Measurements from ENCODE around the gene COX20. TPM values are rescaled to one million over a fixed set of nuclear protein-coding genes. Genes with fewer than 3 reads are reported as not detected.
"Not testable (repeated sequence)": the region's sequence is repeated elsewhere in the genome, so short reads cannot be mapped to it uniquely, and the experiment has no call there.

The COX20 gene, protein sequence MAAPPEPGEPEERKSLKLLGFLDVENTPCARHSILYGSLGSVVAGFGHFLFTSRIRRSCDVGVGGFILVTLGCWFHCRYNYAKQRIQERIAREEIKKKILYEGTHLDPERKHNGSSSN
- 10 to 100 TPM; 29.8 to 32.9 TPM for total RNA-seq

DNA sequence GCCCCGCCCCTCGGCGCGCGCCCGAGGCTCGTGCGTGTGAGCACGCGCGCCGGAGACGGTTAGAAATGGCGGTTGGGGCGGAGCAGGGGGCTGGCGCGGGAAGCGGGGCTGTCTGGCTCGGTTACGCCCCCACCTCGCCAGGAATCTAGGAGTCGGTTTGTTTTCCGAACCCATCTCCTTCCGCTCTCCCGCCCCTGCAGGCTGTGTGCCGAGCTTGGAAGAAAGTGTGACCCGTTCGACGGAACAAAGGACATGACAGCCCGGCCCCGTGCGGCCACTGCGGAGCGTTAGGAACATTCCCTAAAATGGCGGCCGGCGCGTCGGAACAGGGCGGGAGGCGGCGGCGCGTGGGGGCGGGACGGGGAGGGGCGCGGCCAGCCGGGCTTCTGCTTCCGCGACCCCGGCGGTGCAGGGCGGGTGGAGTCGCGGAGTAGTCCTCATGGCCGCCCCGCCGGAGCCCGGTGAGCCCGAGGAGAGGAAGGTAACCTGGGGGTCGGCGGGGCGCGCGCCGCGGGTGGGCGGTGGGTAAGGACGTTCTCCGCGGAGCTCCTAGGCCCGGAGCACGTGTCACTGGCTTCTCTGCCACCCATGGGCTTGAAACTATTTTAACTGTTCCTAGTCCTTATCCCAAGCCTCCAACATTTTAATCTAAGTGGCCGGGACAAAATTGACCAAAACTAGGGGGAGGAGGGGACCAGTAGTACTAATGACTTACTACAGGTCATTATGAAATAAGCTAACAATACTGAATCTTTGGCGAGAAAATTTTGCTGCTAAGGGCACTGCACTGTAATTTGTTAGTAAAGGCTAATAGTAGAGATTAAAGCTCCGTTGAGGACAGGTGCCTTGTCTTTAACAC, at the start of gene COX20:
TSS of gene COX20 (plus strand) at position 383 of the 859 bp plus-strand sequence. CDS start at position 440, 57 bp downstream.
- H3K4me3 Mint-ChIP-seq: peak within 1 kb of the TSS; percentile 84
- ChIA-PET POLR2A (interaction anchor here (0.5 to 1.8 kb wide), 7 partner anchors 11 to 1580 kb away, joined by 3 to 9 read pairs (median 4); partner anchors contain the start of genes HNRNPU and SDCCAG8), CTCF (interaction anchor here (0.7 to 10.5 kb wide), 12 partner anchors 9 to 231 kb away, joined by 3 to 76 read pairs (median 5); partner anchors contain the start of gene HNRNPU)
- no peaks in the 10 kb centered on the region for H3K9me3 Mint-ChIP-seq
- peaks cover 39% of the 10 kb centered on the region for H3K36me3 Mint-ChIP-seq (ENCODE audit: low read depth)
- peak within 1 kb of the TSS; percentile 100 for H3K27ac Mint-ChIP-seq
- H3K27me3 Mint-ChIP-seq: no peaks in the 10 kb centered on the region
- peak; percentile 87 for DNase-seq
- peaks cover 50% of the 10 kb centered on the region for H3K4me1 Mint-ChIP-seq

DNA sequence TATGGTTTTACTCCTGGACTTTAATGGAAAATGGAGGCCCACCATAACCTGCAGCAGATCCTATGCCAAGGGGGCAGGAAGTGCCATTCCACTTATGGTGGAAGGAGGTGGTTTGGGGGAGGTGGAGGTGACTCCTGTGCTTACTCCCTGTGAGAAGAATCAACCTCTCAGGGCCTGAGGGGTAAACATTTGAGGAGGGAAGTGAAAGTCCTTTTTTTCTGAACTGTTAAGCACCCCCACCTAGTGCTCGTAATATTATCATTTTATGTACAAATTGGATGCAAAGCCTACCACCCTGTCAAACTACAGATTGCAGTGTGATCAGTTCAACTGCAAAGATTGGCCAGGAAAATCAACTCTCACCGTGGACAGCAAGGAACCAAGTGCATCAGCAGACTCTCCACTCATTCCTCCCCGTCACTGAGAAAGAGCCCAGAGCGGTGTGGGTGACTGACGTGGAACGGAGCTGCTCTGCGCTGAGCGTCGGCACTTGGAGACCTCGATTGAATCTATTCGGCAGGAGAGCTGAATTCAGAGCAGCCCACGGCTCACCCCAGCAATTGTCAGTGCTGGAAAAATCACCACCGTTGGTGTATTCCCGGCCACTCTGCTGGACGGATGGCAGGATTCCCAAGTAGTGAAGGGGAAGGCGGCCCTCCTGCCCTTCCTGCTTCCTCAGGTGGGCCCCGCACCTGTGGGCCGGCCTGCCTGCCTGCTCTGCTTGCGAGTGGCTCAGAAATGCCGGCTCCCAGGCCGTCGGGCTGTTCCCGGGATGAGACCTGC, 46.8 kb upstream of the COX20 start:
- no peak for DNase-seq
- no peaks in the 10 kb centered on the region for H3K36me3 Mint-ChIP-seq (ENCODE audit: low read depth)
- no peak overlapping the region for H3K4me3 Mint-ChIP-seq
- no peaks in the 10 kb centered on the region for H3K9me3 Mint-ChIP-seq
- no peaks in the 10 kb centered on the region for H3K4me1 Mint-ChIP-seq
- H3K27ac Mint-ChIP-seq: no peak overlapping the region
- ChIA-PET CTCF (interaction anchor here (0.7 kb wide), 1 partner anchor 1701 kb away, joined by 3 read pairs; no protein-coding TSS in a partner anchor), POLR2A (no interaction called here)
- no peaks in the 10 kb centered on the region for H3K27me3 Mint-ChIP-seq

- POLR2A ChIA-PET: no interaction called here
- no peak overlapping the region for H3K4me3 Mint-ChIP-seq
- no peaks in the 10 kb centered on the region for H3K4me1 Mint-ChIP-seq
- DNase-seq: no peak
- H3K27me3 Mint-ChIP-seq: no peaks in the 10 kb centered on the region
- H3K36me3 Mint-ChIP-seq (ENCODE audit: low read depth): no peaks in the 10 kb centered on the region
- H3K9me3 Mint-ChIP-seq: no peaks in the 10 kb centered on the region
- no peak overlapping the region for H3K27ac Mint-ChIP-seq
- CTCF ChIA-PET: no interaction called here
These were observed 46.2 kb upstream of the COX20 start for GRCh38 chr1:244789276-244789580.

DNA sequence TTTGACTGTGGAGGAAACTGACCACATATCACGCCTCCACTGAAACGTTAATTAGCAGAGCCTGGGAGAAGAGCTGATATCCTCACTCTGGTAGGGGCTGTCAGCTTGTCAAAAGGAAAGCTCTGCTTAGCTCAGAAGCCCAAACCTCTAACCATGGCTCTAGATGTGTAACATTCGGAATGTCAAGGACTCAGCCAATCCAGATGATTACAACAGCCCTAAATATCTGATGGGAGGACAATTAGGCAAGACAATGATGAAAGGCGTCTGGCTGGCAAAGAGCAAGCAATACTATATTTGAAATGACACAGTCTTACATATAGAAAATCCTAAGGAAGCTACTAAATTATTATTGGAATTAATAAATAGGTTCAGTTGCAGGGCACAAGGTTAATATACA, 45.7 kb upstream of the COX20 start:
- Mint-ChIP-seq H3K27me3 (no peaks in the 10 kb centered on the region), H3K4me3 (no peak overlapping the region), H3K36me3 (ENCODE audit: low read depth) (no peaks in the 10 kb centered on the region), H3K27ac (no peak overlapping the region), H3K4me1 (no peaks in the 10 kb centered on the region), H3K9me3 (no peaks in the 10 kb centered on the region)
- ChIA-PET POLR2A (no interaction called here), CTCF (interaction anchor here (1.2 kb wide), 1 partner anchor 18 kb away, joined by 3 read pairs; no protein-coding TSS in a partner anchor)
- no peak for DNase-seq

- no peaks in the 10 kb centered on the region for H3K27me3 Mint-ChIP-seq
- H3K36me3 Mint-ChIP-seq (ENCODE audit: low read depth): no peaks in the 10 kb centered on the region
- no peak overlapping the region for H3K27ac Mint-ChIP-seq
- ChIA-PET POLR2A (no interaction called here), CTCF (no interaction called here)
- no peak for DNase-seq
- H3K4me3 Mint-ChIP-seq: no peak overlapping the region
- no peaks in the 10 kb centered on the region for H3K4me1 Mint-ChIP-seq
- H3K9me3 Mint-ChIP-seq: no peaks in the 10 kb centered on the region
These were observed 44.4 kb upstream of the COX20 start for GRCh38 chr1:244791061-244791460.

GRCh38 chr1:244792188-244792850, 43.1 kb upstream of the COX20 start:
- H3K4me1 Mint-ChIP-seq: no peaks in the 10 kb centered on the region
- no peaks in the 10 kb centered on the region for H3K36me3 Mint-ChIP-seq (ENCODE audit: low read depth)

GRCh38 chr1:244794071-244794470, 41.4 kb upstream of the COX20 start:
- Mint-ChIP-seq H3K27ac (no peak overlapping the region), H3K36me3 (ENCODE audit: low read depth) (no peaks in the 10 kb centered on the region), H3K27me3 (no peaks in the 10 kb centered on the region), H3K4me1 (no peaks in the 10 kb centered on the region), H3K9me3 (no peaks in the 10 kb centered on the region), H3K4me3 (no peak overlapping the region)
- CTCF ChIA-PET: interaction anchor here (0.7 kb wide), 1 partner anchor 191 kb away, joined by 4 read pairs; no protein-coding TSS in a partner anchor
- POLR2A ChIA-PET: no interaction called here
- no peak for DNase-seq

More at GRCh38 chr1:244792188-244792850, 43.1 kb upstream of the COX20 start:
- DNase-seq: no peak
- Mint-ChIP-seq H3K9me3 (no peaks in the 10 kb centered on the region), H3K4me3 (no peak overlapping the region), H3K27ac (no peak overlapping the region), H3K27me3 (no peaks in the 10 kb centered on the region)
- POLR2A ChIA-PET: no interaction called here
- CTCF ChIA-PET: interaction anchor here (0.7 kb wide), 1 partner anchor 192 kb away, joined by 3 read pairs; no protein-coding TSS in a partner anchor

- H3K9me3 Mint-ChIP-seq; H3K4me1 Mint-ChIP-seq; DNase-seq; H3K27me3 Mint-ChIP-seq; H3K4me3 Mint-ChIP-seq; H3K27ac Mint-ChIP-seq; POLR2A ChIA-PET; H3K36me3 Mint-ChIP-seq (ENCODE audit: low read depth): not testable (repeated sequence)
- CTCF ChIA-PET: interaction anchor here (1.6 kb wide), 1 partner anchor 191 kb away, joined by 5 read pairs; no protein-coding TSS in a partner anchor
These were observed 40.9 kb upstream of the COX20 start for GRCh38 chr1:244794516-244794915.

DNA sequence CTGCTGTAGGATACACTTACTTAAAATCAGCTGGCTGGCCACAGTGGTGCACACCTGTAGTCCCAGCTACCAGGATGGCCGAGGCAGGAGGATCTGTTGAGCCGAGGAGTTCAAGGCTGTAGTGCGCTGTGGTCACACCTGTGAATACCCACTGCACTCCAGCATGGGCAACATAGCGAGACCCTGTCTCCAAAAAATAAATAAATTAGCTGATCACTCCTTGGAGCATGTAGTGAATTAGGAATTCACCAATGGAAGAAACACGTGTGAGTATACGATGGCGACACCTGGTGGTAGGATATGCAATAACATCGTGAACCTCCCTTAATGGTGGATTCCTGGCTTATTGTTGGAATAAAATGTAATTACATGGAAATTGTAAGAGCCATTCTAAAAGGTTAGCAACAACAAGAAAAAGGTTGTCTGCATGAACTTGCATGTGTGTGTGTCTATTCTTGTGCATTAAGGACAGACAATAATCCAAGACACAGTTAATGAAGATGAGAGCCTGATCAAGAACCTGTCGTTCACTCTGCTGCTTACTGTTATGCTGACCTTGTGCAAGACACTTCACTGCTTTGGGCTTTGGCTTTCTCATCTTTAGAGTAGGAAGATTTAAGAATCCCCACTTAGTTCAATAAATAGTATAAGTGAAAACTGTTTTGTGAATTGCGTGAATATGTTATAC, 38.6 kb upstream of the COX20 start:
- Mint-ChIP-seq H3K27me3 (no peaks in the 10 kb centered on the region), H3K4me1 (no peaks in the 10 kb centered on the region), H3K36me3 (ENCODE audit: low read depth) (no peaks in the 10 kb centered on the region), H3K27ac (no peak overlapping the region), H3K4me3 (no peak overlapping the region), H3K9me3 (no peaks in the 10 kb centered on the region)
- ChIA-PET CTCF (interaction anchor here (0.6 to 4.0 kb wide), 3 partner anchors 34 to 197 kb away, joined by 4 to 22 read pairs (median 5); no protein-coding TSS in a partner anchor), POLR2A (no interaction called here)
- DNase-seq: peak; percentile 61

- no peak overlapping the region for H3K4me3 Mint-ChIP-seq
- no peak for DNase-seq
These were observed 34.6 kb upstream of the COX20 start for GRCh38 chr1:244800821-244801220.

GRCh38 chr1:244801246-244801645, 34.2 kb upstream of the COX20 start:
- H3K27me3 Mint-ChIP-seq: no peaks in the 10 kb centered on the region
- H3K36me3 Mint-ChIP-seq (ENCODE audit: low read depth): no peaks in the 10 kb centered on the region
- ChIA-PET CTCF (interaction anchor here (0.6 to 2.1 kb wide), 9 partner anchors 13 to 243 kb away, joined by 3 to 10 read pairs (median 3); no protein-coding TSS in a partner anchor), POLR2A (interaction anchor here (0.7 kb wide), 1 partner anchor 34 kb away, joined by 3 read pairs; no protein-coding TSS in a partner anchor)
- H3K9me3 Mint-ChIP-seq: no peaks in the 10 kb centered on the region
- H3K27ac Mint-ChIP-seq: no peak overlapping the region
- H3K4me1 Mint-ChIP-seq: no peaks in the 10 kb centered on the region
- peak; percentile 57 for DNase-seq
- no peak overlapping the region for H3K4me3 Mint-ChIP-seq

More at GRCh38 chr1:244800821-244801220, 34.6 kb upstream of the COX20 start:
- Mint-ChIP-seq H3K36me3 (ENCODE audit: low read depth) (no peaks in the 10 kb centered on the region), H3K27ac (no peak overlapping the region), H3K4me1 (no peaks in the 10 kb centered on the region), H3K27me3 (no peaks in the 10 kb centered on the region), H3K9me3 (no peaks in the 10 kb centered on the region)
- ChIA-PET CTCF (interaction anchor here (0.9 to 2.1 kb wide), 6 partner anchors 13 to 244 kb away, joined by 3 to 10 read pairs (median 4); no protein-coding TSS in a partner anchor), POLR2A (no interaction called here)

GRCh38 chr1:244802041-244802440, 33.4 kb upstream of the COX20 start:
- H3K4me3 Mint-ChIP-seq: no peak overlapping the region
- DNase-seq: no peak
- no peaks in the 10 kb centered on the region for H3K4me1 Mint-ChIP-seq
- H3K9me3 Mint-ChIP-seq: no peaks in the 10 kb centered on the region
- H3K27me3 Mint-ChIP-seq: no peaks in the 10 kb centered on the region
- ChIA-PET CTCF (interaction anchor here (0.6 to 2.1 kb wide), 6 partner anchors 12 to 242 kb away, joined by 3 to 10 read pairs (median 4); no protein-coding TSS in a partner anchor), POLR2A (interaction anchor here (0.7 kb wide), 1 partner anchor 33 kb away, joined by 3 read pairs; no protein-coding TSS in a partner anchor)
- H3K27ac Mint-ChIP-seq: no peak overlapping the region
- H3K36me3 Mint-ChIP-seq (ENCODE audit: low read depth): no peaks in the 10 kb centered on the region
